ENCODE data around the gene RBKS. TPM values are rescaled to one million over a fixed set of nuclear protein-coding genes. Genes with fewer than 3 reads are reported as not detected.

Gene RBKS
- total RNA-seq, 1 donor from 2014 or later: 1.6 TPM

- FAIRE-seq (no peak), DNase-seq (ENCODE audit: low read depth) (no peak)
- Histone ChIP-seq H3K27me3 (ENCODE audit: insufficient read depth, low read length) (no peaks in the 10 kb centered on the region), H3K4me1 (ENCODE audit: insufficient read depth, low read length) (no peaks in the 10 kb centered on the region), H3K36me3 (ENCODE audit: insufficient read depth, low read length) (no peaks in the 10 kb centered on the region), H2AFZ (ENCODE audit: low read depth, low read length) (no peak overlapping the region), H3K27ac (ENCODE audit: low read depth, low read length) (no peak overlapping the region), H3K4me2 (ENCODE audit: low read length) (no peak overlapping the region), H3K9ac (ENCODE audit: low read length) (no peak overlapping the region), H3K9me3 (ENCODE audit: insufficient read depth, low read depth, low read length) (no peaks in the 10 kb centered on the region), H4K20me1 (ENCODE audit: insufficient read depth, low read length) (no peaks in the 10 kb centered on the region), H3K79me2 (ENCODE audit: insufficient read depth, low read length) (no peaks in the 10 kb centered on the region), H3K4me3 (ENCODE audit: insufficient read depth, low read depth, low read length) (no peak overlapping the region)
- no peaks in the 10 kb centered on the region for H3K27me3 Mint-ChIP-seq (ENCODE audit: low read depth, unreplicated experiment)
- no peak overlapping the region for H3K27ac Mint-ChIP-seq (ENCODE audit: unreplicated experiment)
- H3K36me3 Mint-ChIP-seq (ENCODE audit: low read depth, unreplicated experiment): peaks cover 4% of the 10 kb centered on the region
- TF ChIP-seq CTCF (IDR thresholded peaks at IDR 0.05; ENCODE audit: insufficient read depth, low read depth, low read length) (no peak), EZH2 (IDR thresholded peaks at IDR 0.05; ENCODE audit: insufficient read depth, low read length) (no peak)
- H3K9me3 Mint-ChIP-seq (ENCODE audit: unreplicated experiment): no peaks in the 10 kb centered on the region
- H3K4me1 Mint-ChIP-seq (ENCODE audit: low read depth, unreplicated experiment): no peaks in the 10 kb centered on the region
- H3K4me3 Mint-ChIP-seq (ENCODE audit: unreplicated experiment): no peak overlapping the region
Measured at GRCh38 chr2:27914041-27914804, 24.0 kb upstream of the RBKS start.

DNA sequence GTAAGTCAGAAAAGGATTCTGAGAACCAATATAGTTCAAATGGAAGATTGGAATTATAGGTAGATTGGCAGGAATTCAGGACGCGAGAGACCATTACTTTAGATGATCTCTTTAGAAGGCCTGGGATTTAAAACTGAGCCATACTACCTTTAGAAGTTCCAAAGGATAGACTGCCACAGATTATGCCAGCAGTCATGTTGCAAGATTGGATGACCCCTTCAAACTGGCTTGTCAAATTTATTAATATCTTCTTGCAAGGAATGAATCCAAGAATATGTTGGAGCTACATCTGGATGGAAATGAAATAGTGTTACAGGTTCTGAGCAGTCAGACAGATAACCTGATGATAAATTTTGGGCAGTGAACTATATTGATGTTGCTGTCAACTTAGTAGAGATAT, 22.3 kb upstream of the RBKS start:
- no peaks in the 10 kb centered on the region for H3K79me2 ChIP-seq (ENCODE audit: insufficient read depth, low read length)
- no peak overlapping the region for H3K4me2 ChIP-seq (ENCODE audit: low read length)
- no peak overlapping the region for H3K27ac ChIP-seq (ENCODE audit: low read depth, low read length)
- no peaks in the 10 kb centered on the region for H3K9me3 ChIP-seq (ENCODE audit: insufficient read depth, low read depth, low read length)
- FAIRE-seq (no peak), DNase-seq (ENCODE audit: low read depth) (no peak)
- no peaks in the 10 kb centered on the region for H3K27me3 Mint-ChIP-seq (ENCODE audit: low read depth, unreplicated experiment)
- H2AFZ ChIP-seq (ENCODE audit: low read depth, low read length): no peak overlapping the region
- TF ChIP-seq EZH2 (IDR thresholded peaks at IDR 0.05; ENCODE audit: insufficient read depth, low read length) (no peak), CTCF (IDR thresholded peaks at IDR 0.05; ENCODE audit: insufficient read depth, low read depth, low read length) (no peak)
- no peaks in the 10 kb centered on the region for H3K9me3 Mint-ChIP-seq (ENCODE audit: unreplicated experiment)
- no peaks in the 10 kb centered on the region for H3K27me3 ChIP-seq (ENCODE audit: insufficient read depth, low read length)
- no peaks in the 10 kb centered on the region for H3K36me3 Mint-ChIP-seq (ENCODE audit: low read depth, unreplicated experiment)
- no peaks in the 10 kb centered on the region for H3K36me3 ChIP-seq (ENCODE audit: insufficient read depth, low read length)
- H3K4me1 Mint-ChIP-seq (ENCODE audit: low read depth, unreplicated experiment): peaks cover 3% of the 10 kb centered on the region
- no peaks in the 10 kb centered on the region for H4K20me1 ChIP-seq (ENCODE audit: insufficient read depth, low read length)
- H3K4me3 Mint-ChIP-seq (ENCODE audit: unreplicated experiment): no peak overlapping the region
- H3K27ac Mint-ChIP-seq (ENCODE audit: unreplicated experiment): no peak overlapping the region
- H3K9ac ChIP-seq (ENCODE audit: low read length): no peak overlapping the region
- H3K4me1 ChIP-seq (ENCODE audit: insufficient read depth, low read length): no peaks in the 10 kb centered on the region
- H3K4me3 ChIP-seq (ENCODE audit: insufficient read depth, low read depth, low read length): no peak overlapping the region

Data from astrocyte (in vitro differentiated cells and primary cell).